Testis (tissue), 2 donors: Measurements from ENCODE around the gene MED25.

Source experiments
- CTCF ChIP-seq, 3 experiments: fragments of 450-650 bp in 2 of 3; fragments of 200-600 bp in 1 of 3; sonication (generic) in 1 of 3; IDR thresholded peaks; one replicate each; pipeline ENCODE4 v1.5.1; 2016 to 2019; ENCODE audit warnings: antibody characterized with exemption in 3 of 3, mild to moderate bottlenecking in 2 of 3, moderate library complexity in 1 of 3
- POLR2A ChIP-seq: fragments of 450-650 bp; IDR thresholded peaks from one replicate; pipeline ENCODE4 v1.6.1; 2017; ENCODE audit warnings: antibody characterized with exemption, mild to moderate bottlenecking, moderate library complexity

GRCh38 chr19:49850487-49851342 lies 32.6 kb downstream of the MED25 start, which contains the start of gene PTOV1:
- TF ChIP-seq CTCF (IDR thresholded peaks at IDR 0.05) = peak in 1 of 3 experiments; percentile 1
- TF ChIP-seq POLR2A = peak; percentile 15
